ENCODE results near the gene KNG1.

DNA sequence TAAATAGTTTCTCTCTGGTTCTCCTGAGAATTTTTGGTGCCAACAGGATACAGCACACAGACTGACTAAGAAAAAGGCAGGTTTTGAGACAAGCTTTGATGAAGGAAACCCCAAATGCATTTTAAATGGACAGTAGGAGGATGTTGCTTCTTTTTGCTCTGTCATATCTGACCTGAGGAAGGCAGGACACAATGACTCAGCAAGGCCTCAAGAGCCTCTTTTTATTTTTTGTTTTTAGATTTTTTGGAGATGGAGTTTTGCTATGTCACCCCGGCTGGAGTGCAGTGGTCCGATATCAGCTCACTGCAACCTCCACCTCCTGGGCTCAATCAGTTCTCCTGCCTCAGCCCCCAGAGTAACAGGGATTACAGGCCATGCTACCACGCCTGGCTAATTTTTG is 16.9 kb upstream of the KNG1 start:
- TF ChIP-seq POLR2AphosphoS5 (IDR thresholded peaks at IDR 0.05; ENCODE audit: low read depth, low read length) = no peak
- no peak for TF ChIP-seq POLR2A (IDR thresholded peaks at IDR 0.05; ENCODE audit: low read depth, low read length)
- no peak for TF ChIP-seq TAF1 (IDR thresholded peaks at IDR 0.05; ENCODE audit: borderline replicate concordance, low read depth, low read length)
